Psoas muscle (tissue), 8 donors: ENCODE measurements around the gene OCIAD2. TPM values are rescaled to one million over a fixed set of nuclear protein-coding genes. Genes with fewer than 3 reads are reported as not detected.

Experiments used
- ATAC-seq, 4 donors: fragments of 200-7000 bp; cut with Tn5 transposase; one replicate each; pipeline ENCODE4 v1.9.1; 2020; ENCODE audit warnings: moderate library complexity in 3 of 4, mild to moderate bottlenecking in 2 of 4
- DNase-seq, 2 donors: peaks; one replicate each; pipeline ENCODE4 v3.0.0-alpha.2; 2020
- H3K27ac ChIP-seq: fragments of 200-600 bp; one replicate; pipeline ENCODE4 v1.8.0; 2022
- H3K27me3 ChIP-seq, 3 donors: fragments of 200-600 bp in 1 of 3; one replicate each; pipeline versions ENCODE4 v1.6.1 to v1.8.0; 2013 to 2022; ENCODE audit warnings: low read length in 2 of 3, mild to moderate bottlenecking in 2 of 3, moderate library complexity in 1 of 3; ENCODE audit not compliant: insufficient read depth in 3 of 3
- H3K36me3 ChIP-seq, 2 donors: fragments of 200-600 bp in 1 of 2; one replicate each; pipeline versions ENCODE4 v1.6.1 to v1.8.0; 2013 to 2022; ENCODE audit warnings: low read depth in 1 of 2, mild to moderate bottlenecking in 1 of 2, moderate library complexity in 1 of 2; ENCODE audit not compliant: insufficient read depth in 1 of 2
- H3K4me1 ChIP-seq: fragments of 200-600 bp; one replicate; pipeline ENCODE4 v1.8.0; 2022
- H3K4me3 ChIP-seq: fragments of 200-600 bp; one replicate; pipeline ENCODE4 v1.8.0; 2022; ENCODE audit warnings: mild to moderate bottlenecking
- H3K9me3 ChIP-seq: fragments of 200-600 bp; one replicate; pipeline ENCODE4 v1.8.0; 2022
- WGBS, 3 donors: extraction: QIAGEN DNeasy Blood & Tissue Kit; methylation state at CpG; one replicate each; pipeline versions ENCODE4 v1.1.6 to v1.1.7; 2013; 5-methylcytosine and 5-hydroxymethylcytosine counted together
- intact Hi-C, 2 donors: fragments of 100-400 bp; cut with DNase I; formaldehyde crosslinking; loops; one replicate each; pipeline versions ENCODE4 v1.11.0 to v1.14.2; 2022
- polyA plus RNA-seq, 3 donors: library from polyadenylated mRNA; stranded (reverse); fragments of 200-250 nt; gene quantifications; one replicate each; pipeline ENCODE4 v1.2.3, GENCODE V29; 2013
- total RNA-seq, 4 donors: library from RNA; stranded (reverse); fragmentation: NEBNext Ultra II Directional in 2 of 4; extraction: Animal tissue kit (Norgen Biotek cat#: 25700) in 2 of 4; gene quantifications; one replicate each; pipeline versions ENCODE4 v1.2.1 to v1.2.4, GENCODE V29; 2021 to 2023
- TF ChIP-seq, protein P1 (sequence below): fragments of 200-600 bp; IDR thresholded peaks from one replicate; pipeline ENCODE4 v1.8.0; 2022; ENCODE audit warnings: antibody characterized with exemption
- donor health status: healthy with polysubstance abuse.
- donor health status: DM: no; HTN: no; CAD: no; lungs with moderate emphysema.
- donor health status: Bipolar disorder and iron deficiency.
- donor health status: healthy.
- donor health status: DM: yes; HTN: yes; CAD: no.
- donor health status: DM: no; HTN: no; CAD: no.
- donor health status: DM: no; HTN: no; CAD: no.
- donor health status: DM: yes; HTN: yes; CAD: no.

OCIAD2 gene
- total and polyA plus RNA-seq, 7 donors, result 2.1 to 9.7 (median 7.8) TPM

DNA sequence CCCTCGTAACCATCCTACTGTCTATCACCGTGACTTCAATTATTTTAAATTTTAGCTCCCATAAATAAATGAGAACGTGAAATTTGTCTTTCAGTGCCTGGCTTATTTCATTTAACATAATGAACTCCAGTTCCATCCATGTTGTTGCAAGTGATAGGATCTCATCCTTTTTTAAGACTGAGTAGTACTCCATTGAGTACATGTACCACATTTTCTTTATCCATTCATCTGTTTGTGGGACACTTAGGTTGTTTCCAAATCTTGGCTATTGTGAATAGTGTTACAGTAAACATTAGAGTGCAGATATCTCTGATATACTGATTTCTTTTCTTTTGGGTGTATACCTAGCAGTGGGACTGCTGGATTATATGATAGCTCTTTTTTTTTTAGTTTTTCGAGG, 42.8 kb downstream of the OCIAD2 start:
- ATAC-seq (no peak), DNase-seq (no peak)
- 87 to 95% (median 90%) methylated on average over 4 of the region's 4 CpGs for WGBS, 3 donors
- H3K36me3 ChIP-seq, result peaks cover 0 to 28% of the 10 kb centered on the region in 2 donors
- intact Hi-C loops, result no loop called here
- H3K4me1 ChIP-seq, result no peaks in the 10 kb centered on the region
- H3K4me3 ChIP-seq, result no peak overlapping the region
- no peaks in the 10 kb centered on the region for H3K27me3 ChIP-seq
- H3K27ac ChIP-seq, result no peak overlapping the region
- peaks cover 3% of the 10 kb centered on the region for H3K9me3 ChIP-seq
- TF ChIP-seq, protein P1, sequence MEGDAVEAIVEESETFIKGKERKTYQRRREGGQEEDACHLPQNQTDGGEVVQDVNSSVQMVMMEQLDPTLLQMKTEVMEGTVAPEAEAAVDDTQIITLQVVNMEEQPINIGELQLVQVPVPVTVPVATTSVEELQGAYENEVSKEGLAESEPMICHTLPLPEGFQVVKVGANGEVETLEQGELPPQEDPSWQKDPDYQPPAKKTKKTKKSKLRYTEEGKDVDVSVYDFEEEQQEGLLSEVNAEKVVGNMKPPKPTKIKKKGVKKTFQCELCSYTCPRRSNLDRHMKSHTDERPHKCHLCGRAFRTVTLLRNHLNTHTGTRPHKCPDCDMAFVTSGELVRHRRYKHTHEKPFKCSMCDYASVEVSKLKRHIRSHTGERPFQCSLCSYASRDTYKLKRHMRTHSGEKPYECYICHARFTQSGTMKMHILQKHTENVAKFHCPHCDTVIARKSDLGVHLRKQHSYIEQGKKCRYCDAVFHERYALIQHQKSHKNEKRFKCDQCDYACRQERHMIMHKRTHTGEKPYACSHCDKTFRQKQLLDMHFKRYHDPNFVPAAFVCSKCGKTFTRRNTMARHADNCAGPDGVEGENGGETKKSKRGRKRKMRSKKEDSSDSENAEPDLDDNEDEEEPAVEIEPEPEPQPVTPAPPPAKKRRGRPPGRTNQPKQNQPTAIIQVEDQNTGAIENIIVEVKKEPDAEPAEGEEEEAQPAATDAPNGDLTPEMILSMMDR, result no peak

DNA sequence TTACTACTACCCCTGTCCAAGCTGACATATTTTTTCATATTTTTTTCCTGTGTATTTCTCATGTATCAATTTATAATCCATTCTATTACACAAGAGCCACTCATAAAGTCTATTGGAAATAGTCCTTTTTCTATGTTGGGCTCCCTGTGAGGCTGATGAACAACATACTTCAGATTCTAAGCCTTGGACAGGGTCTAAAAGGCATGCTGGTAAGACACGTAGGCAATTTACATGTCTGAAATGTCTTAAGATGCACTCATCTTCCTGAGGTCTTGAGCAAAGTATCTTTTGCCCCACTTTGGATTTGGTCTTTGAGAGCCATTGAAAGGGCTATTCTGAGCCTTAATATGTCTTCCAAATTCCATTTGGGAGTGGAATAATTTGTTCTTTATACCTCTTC, 43.9 kb downstream of the OCIAD2 start:
- peaks cover 0 to 38% of the 10 kb centered on the region in 2 donors for H3K36me3 ChIP-seq
- H3K27me3 ChIP-seq, result no peaks in the 10 kb centered on the region
- TF ChIP-seq, protein P1, result no peak
- H3K27ac ChIP-seq, result no peak overlapping the region
- peaks cover 3% of the 10 kb centered on the region for H3K9me3 ChIP-seq
- DNase-seq, result no peak
- H3K4me1 ChIP-seq, result no peaks in the 10 kb centered on the region
- WGBS, 3 donors, result 28 to 74% (median 62%) methylated on average over 1 of the region's 1 CpG
- no peak overlapping the region for H3K4me3 ChIP-seq
- ATAC-seq, result no peak
- intact Hi-C loops, result no loop called here

DNA sequence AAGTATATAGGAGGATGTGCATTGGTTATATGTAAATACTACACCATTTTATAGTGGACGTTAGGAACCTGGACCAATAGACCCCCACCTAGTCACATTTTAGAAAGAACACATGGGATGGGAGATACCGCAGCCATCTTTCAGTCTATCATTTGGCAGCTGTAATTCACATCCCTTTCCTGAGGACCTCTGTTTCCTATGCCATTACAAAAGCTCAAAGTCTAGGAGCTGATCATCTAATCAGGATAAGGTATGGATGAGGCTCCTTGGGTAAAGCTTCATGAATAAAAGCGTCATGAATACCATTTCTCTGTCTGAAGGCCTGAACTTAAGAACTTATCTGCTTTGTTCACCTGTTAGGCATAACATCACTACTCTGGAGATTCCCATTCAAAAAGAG, 44.5 kb downstream of the OCIAD2 start:
- H3K4me3 ChIP-seq, result no peak overlapping the region
- intact Hi-C loops, result no loop called here
- 87 to 90% (median 88%) methylated on average over 3 of the region's 3 CpGs for WGBS, 3 donors
- no peak for ATAC-seq
- H3K27me3 ChIP-seq, result no peaks in the 10 kb centered on the region
- peaks cover 3% of the 10 kb centered on the region for H3K9me3 ChIP-seq
- H3K27ac ChIP-seq, result no peak overlapping the region
- DNase-seq, result no peak
- TF ChIP-seq, protein P1, result no peak
- H3K4me1 ChIP-seq, result no peaks in the 10 kb centered on the region
- peaks cover 0 to 45% of the 10 kb centered on the region in 2 donors for H3K36me3 ChIP-seq

DNA sequence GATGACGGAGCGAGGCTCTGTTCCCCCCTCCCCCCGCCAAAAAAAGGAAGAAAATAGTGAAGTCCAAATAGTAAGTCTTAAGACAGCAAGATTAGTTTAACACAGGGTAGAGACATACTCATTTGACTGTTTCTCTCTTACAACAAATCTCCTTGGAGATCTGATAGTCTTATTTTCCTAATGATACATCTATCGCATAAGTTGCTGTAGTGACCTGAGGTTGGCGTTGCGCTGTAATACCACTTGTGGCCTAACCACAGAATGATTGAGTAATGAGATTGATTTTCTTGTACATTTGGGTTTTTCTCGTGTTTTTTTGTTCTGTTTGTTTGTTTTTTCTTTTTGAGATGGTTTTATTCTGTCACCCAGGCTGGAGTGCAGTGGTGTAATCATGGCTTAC, 48.4 kb downstream of the OCIAD2 start:
- no peak for ATAC-seq
- Histone ChIP-seq H3K4me1 (no peaks in the 10 kb centered on the region), H3K9me3 (no peaks in the 10 kb centered on the region), H3K27ac (no peak overlapping the region), H3K27me3 (no peaks in the 10 kb centered on the region), H3K4me3 (no peak overlapping the region), H3K36me3 (peaks cover 7 to 84% of the 10 kb centered on the region in 2 donors)
- DNase-seq, result no peak
- intact Hi-C loops, result loop anchor here in 1 of 2 donors (10.0 kb wide), 1 partner anchor 273 kb away; no protein-coding TSS in a partner anchor
- TF ChIP-seq, protein P1, result no peak
- 94 to 95% (median 94%) methylated on average over 7 of the region's 7 CpGs for WGBS, 3 donors

DNA sequence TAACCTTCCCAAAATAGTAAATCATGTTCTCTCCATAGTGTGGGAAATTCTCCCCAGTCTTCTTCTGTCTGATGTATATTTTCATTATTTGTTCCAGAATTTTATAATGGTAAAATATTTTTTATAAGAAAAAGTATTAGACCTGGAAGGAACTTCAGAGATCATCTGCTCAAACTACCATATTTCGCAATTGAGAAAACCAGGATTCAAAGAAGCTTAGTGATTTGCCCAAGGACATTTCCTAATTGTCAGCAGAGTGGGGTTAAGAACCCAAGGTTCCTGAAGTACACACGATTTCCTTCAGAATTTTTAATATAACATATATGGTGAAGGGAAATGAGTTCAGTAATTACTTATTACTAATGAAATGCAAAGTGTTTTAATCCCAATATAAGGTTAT, 51.6 kb downstream of the OCIAD2 start:
- Histone ChIP-seq H3K4me3 (no peak overlapping the region), H3K27me3 (no peaks in the 10 kb centered on the region), H3K27ac (no peak overlapping the region), H3K36me3 (peaks cover 17 to 100% of the 10 kb centered on the region in 2 donors), H3K9me3 (no peaks in the 10 kb centered on the region), H3K4me1 (no peaks in the 10 kb centered on the region)
- ATAC-seq (no peak), DNase-seq (no peak)
- TF ChIP-seq, protein P1, result no peak
- intact Hi-C loops, result loop anchor here in 1 of 2 donors (10.0 kb wide), 1 partner anchor 270 kb away; no protein-coding TSS in a partner anchor
- WGBS, 3 donors, result 87 to 93% (median 91%) methylated on average over 2 of the region's 2 CpGs
